ENCODE measurements around the gene DMRTC2.

Gene DMRTC2

DNA sequence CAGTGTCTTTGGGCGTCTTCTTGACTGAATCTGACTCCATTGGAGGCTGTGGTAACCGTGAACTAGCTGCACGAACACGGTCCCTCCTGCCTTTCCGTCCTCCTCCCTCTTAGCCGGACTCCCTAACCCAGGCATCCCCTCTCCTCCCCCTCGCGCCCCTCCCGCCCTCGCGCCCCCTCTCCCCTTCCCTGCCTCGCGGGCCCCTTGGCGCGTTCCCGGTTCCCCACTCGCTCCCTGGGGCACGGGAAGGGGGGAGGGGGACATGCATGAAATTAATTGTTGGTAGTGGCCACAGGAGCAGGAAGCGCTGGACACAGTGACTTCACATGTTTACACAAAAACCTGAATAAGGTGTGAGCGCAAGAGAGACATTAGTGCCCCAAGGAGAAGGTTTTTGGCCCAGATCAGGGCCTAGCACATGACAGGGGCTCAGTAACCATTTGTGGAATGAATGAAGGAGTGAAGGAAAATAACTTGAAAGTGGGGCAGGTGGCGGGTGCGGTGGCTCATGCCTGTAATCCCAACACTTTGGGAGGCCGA, 279 bp downstream of the DMRTC2 start:
- Histone ChIP-seq H3K36me3 (no peaks in the 10 kb centered on the region), H3K9me3 (no peaks in the 10 kb centered on the region), H3K4me1 (ENCODE audit: control insufficient read depth in 1 of 2, insufficient read depth in 1 of 2, low read depth in 1 of 2, low read length in 1 of 2) (peaks cover 4 to 5% of the 10 kb centered on the region in 2 experiments), H3K27me3 (no peaks in the 10 kb centered on the region), H3K27ac (no peak overlapping the region), H3K4me3 (ENCODE audit: low read depth in 1 of 2, low read length in 1 of 2) (no peak overlapping the region)
- no peak for TF ChIP-seq CTCF (IDR thresholded peaks at IDR 0.05)

GRCh38 chr19:41847351-41848105, 2.7 kb downstream of the DMRTC2 start:
- Histone ChIP-seq H3K9me3 (no peaks in the 10 kb centered on the region), H3K27me3 (peaks cover 9% of the 10 kb centered on the region), H3K4me3 (ENCODE audit: low read depth in 1 of 2, low read length in 1 of 2) (no peak overlapping the region), H3K4me1 (ENCODE audit: control insufficient read depth in 1 of 2, insufficient read depth in 1 of 2, low read depth in 1 of 2, low read length in 1 of 2) (no peaks in the 10 kb centered on the region), H3K27ac (no peak overlapping the region), H3K36me3 (no peaks in the 10 kb centered on the region)
- no peak for TF ChIP-seq CTCF (IDR thresholded peaks at IDR 0.05)

- Histone ChIP-seq H3K27me3 (peaks cover 9% of the 10 kb centered on the region), H3K4me1 (ENCODE audit: control insufficient read depth in 1 of 2, insufficient read depth in 1 of 2, low read depth in 1 of 2, low read length in 1 of 2) (no peaks in the 10 kb centered on the region), H3K36me3 (no peaks in the 10 kb centered on the region), H3K9me3 (no peaks in the 10 kb centered on the region), H3K4me3 (ENCODE audit: low read depth in 1 of 2, low read length in 1 of 2) (no peak overlapping the region), H3K27ac (no peak overlapping the region)
- no peak for TF ChIP-seq CTCF (IDR thresholded peaks at IDR 0.05)
These were observed 3.8 kb downstream of the DMRTC2 start for GRCh38 chr19:41848666-41849065.

DNA sequence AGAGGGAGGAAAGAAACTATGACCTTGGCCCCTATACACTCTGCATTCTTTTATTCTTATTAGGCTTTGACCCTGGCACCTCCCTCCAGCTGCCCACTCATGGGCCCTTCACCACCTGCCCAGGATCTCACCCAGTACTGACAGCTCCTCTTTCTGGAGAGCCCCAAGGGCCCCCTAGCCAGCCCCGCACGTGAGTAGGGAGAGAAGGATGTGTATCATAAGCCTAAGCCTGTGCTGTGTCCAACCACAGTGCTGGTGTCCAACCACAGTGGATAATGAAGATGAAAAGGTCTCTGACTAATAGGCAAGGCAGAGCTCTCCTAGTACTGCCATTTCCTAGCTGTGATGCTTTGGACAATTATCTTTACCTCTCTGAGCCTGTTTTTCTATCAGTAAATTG, 4.2 kb downstream of the DMRTC2 start:
- no peak overlapping the region for H3K4me3 ChIP-seq (ENCODE audit: low read depth in 1 of 2, low read length in 1 of 2)
- no peak for TF ChIP-seq CTCF (IDR thresholded peaks at IDR 0.05)
- H3K27ac ChIP-seq = no peak overlapping the region
- peaks cover 9% of the 10 kb centered on the region for H3K27me3 ChIP-seq
- H3K9me3 ChIP-seq = no peaks in the 10 kb centered on the region
- H3K4me1 ChIP-seq (ENCODE audit: control insufficient read depth in 1 of 2, insufficient read depth in 1 of 2, low read depth in 1 of 2, low read length in 1 of 2) = no peaks in the 10 kb centered on the region
- no peaks in the 10 kb centered on the region for H3K36me3 ChIP-seq

GRCh38 chr19:41850381-41850780, 5.5 kb downstream of the DMRTC2 start:
- no peaks in the 10 kb centered on the region for H3K4me1 ChIP-seq (ENCODE audit: control insufficient read depth in 1 of 2, insufficient read depth in 1 of 2, low read depth in 1 of 2, low read length in 1 of 2)
- H3K9me3 ChIP-seq = no peaks in the 10 kb centered on the region
- H3K27ac ChIP-seq = no peak overlapping the region
- TF ChIP-seq CTCF (IDR thresholded peaks at IDR 0.05) = no peak
- peaks cover 9% of the 10 kb centered on the region for H3K27me3 ChIP-seq
- no peaks in the 10 kb centered on the region for H3K36me3 ChIP-seq
- no peak overlapping the region for H3K4me3 ChIP-seq (ENCODE audit: low read depth in 1 of 2, low read length in 1 of 2)

All from neutrophil (primary cell).